Epithelial cell of esophagus (primary cell): Measurements from ENCODE around the gene GPRASP2.
"Not testable (repeated sequence)": the region's sequence is repeated elsewhere in the genome, so short reads cannot be mapped to it uniquely, and the experiment has no call there.

Source experiments
- DNase-seq: peaks from one replicate; pipeline ENCODE4 v3.0.0; 2010; ENCODE audit warnings: low read depth
- H3K4me3 ChIP-seq: 2 replicates; pipeline ENCODE4 v1.5.1; 2011; ENCODE audit warnings: mild to moderate bottlenecking, low read length, control low read depth
- CTCF ChIP-seq: IDR thresholded peaks from 2 replicates; pipeline ENCODE4 v1.5.1; 2011; ENCODE audit warnings: low read depth, mild to moderate bottlenecking, low read length, control low read depth, inconsistent platforms; ENCODE audit not compliant: insufficient read depth; ENCODE audit errors: missing control alignments

The GPRASP2 gene

GRCh38 chrX:102712216-102712966, at the start of gene GPRASP2:
TSS of gene GPRASP2 (plus strand) at chrX:102712448. CDS start at chrX:102714870, 2,422 bp downstream.
- peak; percentile 11 for DNase-seq
- TF ChIP-seq CTCF, result no peak
- H3K4me3 ChIP-seq, result peak within 1 kb of the TSS; percentile 62

- DNase-seq, H3K4me3 ChIP-seq: not testable (repeated sequence)
These were observed 48.4 kb upstream of the GPRASP2 start for GRCh38 chrX:102663820-102664219.

- H3K4me3 ChIP-seq, DNase-seq: not testable (repeated sequence)
These were observed 45.2 kb upstream of the GPRASP2 start for GRCh38 chrX:102667034-102667433.

- no peak for TF ChIP-seq CTCF
- no peak for DNase-seq
- no peak overlapping the region for H3K4me3 ChIP-seq
These were observed 42.7 kb upstream of the GPRASP2 start for GRCh38 chrX:102669526-102669925.

- no peak for TF ChIP-seq CTCF
- DNase-seq, result no peak
- H3K4me3 ChIP-seq, result no peak overlapping the region
These were observed 39.4 kb upstream of the GPRASP2 start for GRCh38 chrX:102672856-102673255.

GRCh38 chrX:102677479-102677878, 34.8 kb upstream of the GPRASP2 start:
- not testable (repeated sequence) for DNase-seq, H3K4me3 ChIP-seq

GRCh38 chrX:102684772-102685520, 27.3 kb upstream of the GPRASP2 start:
- no peak for DNase-seq
- TF ChIP-seq CTCF, result no peak
- no peak overlapping the region for H3K4me3 ChIP-seq

GRCh38 chrX:102694749-102695148, 17.5 kb upstream of the GPRASP2 start:
- no peak overlapping the region for H3K4me3 ChIP-seq
- TF ChIP-seq CTCF, result no peak
- DNase-seq, result no peak
